HG03108 (cell line): ENCODE measurements around the gene RNU1-2.
"Not testable (repeated sequence)": the region's sequence is repeated elsewhere in the genome, so short reads cannot be mapped to it uniquely, and the experiment has no call there.

Experiments
- ATAC-seq: cut with Tn5 transposase; IDR thresholded peaks from one replicate; pipeline ENCODE4 v1.9.1; 2021; ENCODE audit warnings: moderate library complexity; ENCODE audit not compliant: unreplicated experiment

Gene RNU1-2

GRCh38 chr1:16925635-16926490 is 30.1 kb downstream of the RNU1-2 start:
- ATAC-seq, result no peak

DNA sequence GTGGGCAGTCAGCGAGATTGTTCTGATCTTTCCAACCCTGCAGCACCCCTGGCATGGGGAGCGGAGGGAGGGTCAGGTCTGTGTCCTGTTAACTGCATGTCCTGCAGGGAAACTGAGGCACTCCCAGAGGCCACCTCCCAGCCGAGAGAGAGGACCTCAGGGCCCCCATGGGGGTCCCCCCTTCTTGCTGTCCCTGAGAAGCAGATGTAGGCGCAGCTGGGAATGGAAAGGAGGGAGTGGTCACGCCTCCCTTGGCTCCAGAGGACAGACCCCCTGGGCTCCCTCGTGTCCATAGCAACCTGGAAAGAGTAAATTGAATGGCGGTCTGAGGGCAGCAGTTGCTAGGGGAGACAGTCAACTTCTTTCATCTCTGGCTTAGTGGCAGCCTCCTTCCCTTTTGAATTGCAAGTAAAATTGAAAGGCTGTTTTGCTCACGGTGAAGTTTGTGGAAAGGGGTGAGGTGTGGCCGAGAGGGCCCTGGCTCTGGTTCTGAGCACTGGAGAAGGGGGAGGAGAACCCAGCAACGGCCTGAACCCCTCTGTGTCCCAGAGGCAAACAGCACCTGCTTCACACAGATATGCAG is 30.8 kb downstream of the RNU1-2 start:
- no peak for ATAC-seq

DNA sequence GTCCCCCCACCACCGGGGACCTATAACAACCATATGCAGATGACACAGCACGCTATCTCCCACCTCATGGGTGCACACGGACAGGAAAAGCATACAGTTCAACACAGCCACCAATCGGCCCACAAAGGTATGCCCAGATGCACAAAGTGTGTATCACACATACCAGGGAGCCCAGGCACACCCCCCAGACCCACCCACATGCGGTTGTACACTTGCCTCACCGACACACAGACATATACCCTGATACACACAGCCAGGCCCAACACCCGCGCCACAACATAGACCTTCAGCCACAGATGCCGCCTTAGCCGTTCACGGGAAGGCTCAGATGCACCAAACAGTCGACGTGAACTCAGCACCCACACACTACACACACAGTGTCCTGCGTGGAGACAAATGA is 31.5 kb downstream of the RNU1-2 start:
- ATAC-seq, result no peak

DNA sequence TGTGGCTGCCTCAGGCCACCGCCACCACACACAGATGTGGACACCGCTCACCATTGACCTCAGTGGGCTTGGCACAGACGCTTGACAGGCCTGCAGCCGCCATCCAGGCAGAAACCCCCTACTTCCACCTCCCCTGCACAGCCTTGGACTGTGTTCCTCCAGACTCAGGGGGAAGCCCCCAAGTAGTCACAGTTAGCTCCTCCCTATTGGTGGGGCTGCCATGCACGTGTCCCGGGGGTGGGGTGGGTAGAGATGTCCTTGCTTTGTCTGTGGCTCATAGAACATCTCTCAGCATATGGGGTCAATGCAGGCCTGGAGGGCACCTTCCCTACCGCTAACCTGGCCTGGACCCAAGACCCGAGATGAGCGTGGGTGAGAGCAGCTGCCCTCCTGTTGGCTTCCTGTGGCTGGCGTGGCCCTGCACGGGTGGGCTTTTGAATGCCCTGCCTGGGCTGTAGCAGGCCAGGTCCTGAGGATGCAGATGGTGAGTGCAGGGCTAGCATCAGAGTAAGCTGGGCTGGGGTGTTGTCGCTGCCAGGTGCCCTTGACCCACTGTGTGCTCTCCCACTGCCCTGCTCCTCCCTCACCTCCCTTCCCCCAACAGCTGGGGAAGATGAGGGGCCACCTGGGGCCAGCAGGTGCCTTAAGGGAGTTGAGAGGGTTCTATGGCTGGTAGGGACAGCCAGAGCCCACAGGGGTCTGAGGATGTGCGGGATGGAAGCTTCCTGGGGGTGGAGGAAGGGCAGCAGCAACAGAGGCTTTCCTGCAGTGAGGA is 32.1 kb downstream of the RNU1-2 start:
- ATAC-seq, result no peak

- not testable (repeated sequence) for ATAC-seq
Observed at GRCh38 chr1:16929146-16930041, 33.6 kb downstream of the RNU1-2 start.

- not testable (repeated sequence) for ATAC-seq
Observed at GRCh38 chr1:16931206-16931934, 35.6 kb downstream of the RNU1-2 start.

DNA sequence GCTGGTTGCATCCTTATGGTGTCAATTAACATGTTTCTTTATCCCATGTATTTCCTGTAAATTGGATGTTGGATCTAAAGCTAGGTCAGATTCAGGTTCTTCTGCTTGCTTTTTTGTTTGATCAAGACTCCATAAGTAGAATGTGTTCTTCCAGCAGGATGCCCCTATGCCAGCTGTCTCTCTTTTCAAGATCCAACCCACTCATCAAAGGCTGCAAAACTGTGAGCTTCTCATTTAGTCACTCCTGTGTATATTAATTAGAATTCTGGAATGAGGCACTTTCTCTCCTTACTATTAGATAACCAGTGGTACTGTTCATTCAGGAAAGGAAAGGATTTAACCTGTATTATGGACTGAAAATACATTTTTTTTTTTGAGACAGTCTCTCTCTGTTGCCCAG is 38.2 kb downstream of the RNU1-2 start:
- not testable (repeated sequence) for ATAC-seq

- not testable (repeated sequence) for ATAC-seq
Observed at GRCh38 chr1:16936580-16936979, 40.8 kb downstream of the RNU1-2 start.

- ATAC-seq, result no peak
Observed at GRCh38 chr1:16938351-16939321, 42.9 kb downstream of the RNU1-2 start.

- not testable (repeated sequence) for ATAC-seq
Observed at GRCh38 chr1:16939386-16940180, 43.8 kb downstream of the RNU1-2 start.

DNA sequence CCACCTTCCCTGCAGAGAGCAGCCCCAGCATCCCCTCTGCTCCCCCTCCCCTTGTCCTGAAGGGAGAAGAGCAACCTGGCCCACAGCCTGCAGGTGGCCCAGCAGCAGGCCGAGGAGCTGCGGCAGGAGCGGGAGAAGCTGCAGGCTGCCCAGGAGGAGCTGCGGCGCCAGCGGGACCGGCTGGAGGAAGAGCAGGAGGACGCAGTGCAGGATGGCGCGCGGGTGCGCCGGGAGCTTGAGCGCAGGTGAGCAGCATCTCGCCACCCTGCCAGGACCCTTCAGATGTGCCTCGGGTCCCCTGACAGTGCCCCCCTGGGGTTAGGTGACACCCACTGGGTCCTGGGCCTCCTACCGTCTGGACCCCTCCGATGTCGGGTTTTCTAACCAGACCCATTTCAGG is 48.3 kb downstream of the RNU1-2 start:
- ATAC-seq, result no peak

DNA sequence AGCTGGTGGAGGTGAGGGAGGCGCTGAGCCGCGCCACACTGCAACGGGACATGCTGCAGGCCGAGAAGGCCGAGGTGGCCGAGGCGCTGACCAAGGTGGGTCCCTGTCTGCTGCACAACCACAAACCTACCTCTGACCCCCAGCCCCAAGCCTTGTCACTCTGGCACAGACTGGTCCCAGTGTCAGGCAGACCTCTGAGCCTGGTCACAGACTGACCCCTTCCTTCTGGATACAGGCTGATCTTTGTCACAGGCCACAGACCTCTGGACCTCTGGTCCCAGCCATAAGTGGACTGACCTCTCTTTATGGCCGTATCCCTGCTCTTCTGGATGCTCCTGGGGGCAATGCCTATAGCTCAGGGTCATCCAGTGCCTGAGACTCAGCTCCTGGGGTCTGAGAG is 49.7 kb downstream of the RNU1-2 start:
- not testable (repeated sequence) for ATAC-seq
